HepG2 (cell line): ENCODE measurements around the gene FMNL1. TPM values are rescaled to one million over a fixed set of nuclear protein-coding genes. Genes with fewer than 3 reads are reported as not detected.
A peak's percentile ranks its signal among the peaks of the same experiment; 100 is the strongest.

Source experiments
- CREB3 ChIP-seq: sonication (generic); formaldehyde crosslinking; IDR thresholded peaks from 2 replicates; pipeline ENCODE4 v1.5.0; 2020; ENCODE audit warnings: missing genetic modification reagents
- FOXC1 ChIP-seq: sonication (generic); formaldehyde crosslinking; IDR thresholded peaks from 2 replicates; pipeline ENCODE4 v1.8.0; 2022; ENCODE audit warnings: mild to moderate bottlenecking, missing genetic modification reagents, borderline replicate concordance
- GPBP1L1 ChIP-seq: sonication (generic); formaldehyde crosslinking; IDR thresholded peaks from 2 replicates; pipeline ENCODE4 v1.5.0; 2020; ENCODE audit warnings: mild to moderate bottlenecking, missing genetic modification reagents
- GRHL1 ChIP-seq: sonication (generic); formaldehyde crosslinking; conservative IDR thresholded peaks from 2 replicates; pipeline ENCODE4 v1.8.0; 2022; ENCODE audit warnings: missing genetic modification reagents
- HNRNPL ChIP-seq: fragments of 200-400 bp; formaldehyde crosslinking; IDR thresholded peaks from 2 replicates; pipeline ENCODE4 v1.6.1; 2017; ENCODE audit warnings: mild to moderate bottlenecking, low read depth, low read length
- KMT2A ChIP-seq: sonication (generic); formaldehyde crosslinking; IDR thresholded peaks from 2 replicates; pipeline ENCODE4 v1.4.0; 2020; ENCODE audit warnings: missing genetic modification reagents
- LRRFIP1 ChIP-seq: sonication (generic); formaldehyde crosslinking; conservative IDR thresholded peaks from 2 replicates; pipeline ENCODE4 v1.4.0; 2020; ENCODE audit warnings: missing genetic modification reagents
- NFATC3 ChIP-seq: sonication (generic); formaldehyde crosslinking; IDR thresholded peaks from 2 replicates; pipeline ENCODE4 v1.5.1; 2020; ENCODE audit warnings: mild to moderate bottlenecking, missing genetic modification reagents
- NR2F6 ChIP-seq, 2 experiments: IDR thresholded peaks; 2 replicates each; pipeline ENCODE4 v1.6.1; 2016; ENCODE audit warnings: antibody characterized with exemption in 1 of 2, mild to moderate bottlenecking in 1 of 2
- PAF1 ChIP-seq: IDR thresholded peaks from 2 replicates; pipeline ENCODE4 v1.6.1; 2016; ENCODE audit warnings: missing genetic modification reagents, missing compliant biosample characterization
- ZNF142 ChIP-seq: sonication (generic); formaldehyde crosslinking; IDR thresholded peaks from 2 replicates; pipeline ENCODE4 v1.4.0; 2020; ENCODE audit warnings: missing genetic modification reagents
- ZNF232 ChIP-seq: sonication (generic); formaldehyde crosslinking; IDR thresholded peaks from 2 replicates; pipeline ENCODE4 v1.4.0; 2020; ENCODE audit warnings: missing genetic modification reagents, borderline replicate concordance
- ZNF614 ChIP-seq: IDR thresholded peaks from 2 replicates; pipeline ENCODE4 v1.6.1; 2018; ENCODE audit warnings: missing biosample characterization, missing genetic modification reagents, inconsistent platforms, borderline replicate concordance
- polyA plus RNA-seq, 8 experiments: library from polyadenylated mRNA; depleted of rRNA in 3 of 8; stranded (reverse) in 7 of 8; unstranded in 1 of 8; fragments of >200 nt; fragmentation: Illumina TruSeq in 4 of 8; extraction: Trizol in 4 of 8; gene quantifications; 2 replicates each; pipeline versions ENCODE4 v1.2.1 to v1.2.3, GENCODE V29; 2011 to 2016; ENCODE audit warnings: low read depth in 4 of 8, missing spikeins in 1 of 8, mixed read lengths in 1 of 8; ENCODE audit not compliant: insufficient read depth in 1 of 8
- total RNA-seq, 5 experiments: library from RNA; depleted of rRNA; stranded (reverse); fragments of >200 nt; fragmentation: Illumina TruSeq; extraction: Trizol; gene quantifications; 2 replicates each; pipeline ENCODE4 v1.2.3, GENCODE V29; 2016; ENCODE audit warnings: low read depth in 1 of 5

FMNL1 gene
- total and polyA plus RNA-seq, 2 of the 13 experiments (the other 11 are each of a cell fraction or from before 2014, with no cell fraction given): 0.53 to 0.70 TPM

- peak; percentile 25; the same call in 1 of the 2 replicates for TF ChIP-seq ZNF142
- TF ChIP-seq ZNF232 (CRISPR knock-in tag): no peak
- TF ChIP-seq GPBP1L1 (CRISPR knock-in tag): no peak
- TF ChIP-seq KMT2A: 0 out of 2 replicates have a peak, but pooled peaks have one; percentile 11
- no peak for TF ChIP-seq NR2F6 (IDR thresholded peaks at IDR 0.05)
- peak; percentile 51; the same call in 1 of the 2 replicates for TF ChIP-seq NR2F6 (CRISPR knock-in tag; IDR thresholded peaks at IDR 0.05)
- peak; percentile 30; the same call in 1 of the 2 replicates for TF ChIP-seq ZNF614 (CRISPR knock-in tag)
- no peak for TF ChIP-seq LRRFIP1 (CRISPR knock-in tag)
- TF ChIP-seq NFATC3 (CRISPR knock-in tag): no peak
- TF ChIP-seq CREB3 (CRISPR knock-in tag): no peak; the same call in 1 of the 2 replicates
- TF ChIP-seq FOXC1 (CRISPR knock-in tag): peak; percentile 66; the same call in 1 of the 2 replicates
- TF ChIP-seq HNRNPL: peak; percentile 75; the same call in 1 of the 2 replicates
- TF ChIP-seq PAF1: no peak
- TF ChIP-seq GRHL1 (CRISPR knock-in tag): no peak
These were observed 9.9 kb downstream of the FMNL1 start (continued) for GRCh38 chr17:45231481-45232116.
